Measurements from ENCODE around the gene CST3.

CST3 gene

GRCh38 chr20:23605867-23606651 lies 31.7 kb downstream of the CST3 start, which contains the start of gene CST9:
CST9 (minus strand) TSS chr20:23605917; CDS start chr20:23605864, 53 bp downstream.
- in situ Hi-C loops (cut with HindIII; ENCODE audit: low sequenced_read_pairs) = no loop called here

DNA sequence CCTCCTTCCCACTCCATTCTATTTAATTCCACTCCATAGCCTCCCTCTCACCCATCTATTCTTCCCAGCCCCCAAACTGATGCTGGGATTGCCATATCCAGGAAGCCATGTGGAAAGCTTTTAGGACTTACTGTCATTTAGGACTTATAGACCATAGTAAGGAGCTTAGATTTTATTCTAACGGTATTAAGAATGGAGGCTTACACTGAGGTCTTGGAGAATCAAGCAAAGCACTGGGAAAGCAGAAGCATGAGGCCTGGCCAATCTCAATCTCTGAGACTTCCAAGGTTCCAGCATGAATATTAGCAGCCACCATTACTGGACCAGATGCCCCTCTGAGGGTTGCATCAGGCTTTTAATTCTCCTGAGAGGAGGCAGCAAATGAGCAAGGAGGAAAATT lies 33.4 kb downstream of the CST3 start:
- in situ Hi-C loops (cut with HindIII; ENCODE audit: low sequenced_read_pairs) = no loop called here

- in situ Hi-C loops (cut with HindIII; ENCODE audit: low sequenced_read_pairs) = no loop called here
These were observed 34.4 kb downstream of the CST3 start for GRCh38 chr20:23603321-23603720.

DNA sequence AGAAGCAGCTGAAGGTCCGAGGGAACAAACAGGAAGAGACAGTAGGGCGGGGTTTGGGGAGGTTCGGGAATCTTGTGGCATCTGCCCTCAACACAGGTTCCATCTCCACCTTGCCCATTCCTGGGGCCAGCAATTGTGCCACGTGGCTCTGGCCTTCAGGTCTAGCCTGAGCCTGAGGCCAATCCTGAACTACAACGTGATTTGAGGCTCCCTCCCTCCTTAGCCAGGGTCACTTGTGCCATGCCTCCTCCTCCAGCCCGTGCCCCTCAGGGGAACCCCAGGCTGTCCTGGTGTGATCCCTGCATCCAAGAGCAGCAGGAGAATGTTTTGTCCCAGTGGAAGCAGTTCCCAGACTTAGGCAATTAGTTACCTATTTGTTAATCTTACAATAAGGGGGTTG lies 35.1 kb downstream of the CST3 start:
- in situ Hi-C loops (cut with HindIII; ENCODE audit: low sequenced_read_pairs) = no loop called here

- in situ Hi-C loops (cut with HindIII; ENCODE audit: low sequenced_read_pairs) = no loop called here
These were observed 35.5 kb downstream of the CST3 start for GRCh38 chr20:23602241-23602640.

GRCh38 chr20:23601715-23602114 lies 36.0 kb downstream of the CST3 start:
- in situ Hi-C loops (cut with HindIII; ENCODE audit: low sequenced_read_pairs) = no loop called here

- in situ Hi-C loops (cut with HindIII; ENCODE audit: low sequenced_read_pairs) = no loop called here
These were observed 39.3 kb downstream of the CST3 start for GRCh38 chr20:23598481-23598880.

- in situ Hi-C loops (cut with HindIII; ENCODE audit: low sequenced_read_pairs) = no loop called here
These were observed 41.0 kb downstream of the CST3 start for GRCh38 chr20:23596579-23597250.

DNA sequence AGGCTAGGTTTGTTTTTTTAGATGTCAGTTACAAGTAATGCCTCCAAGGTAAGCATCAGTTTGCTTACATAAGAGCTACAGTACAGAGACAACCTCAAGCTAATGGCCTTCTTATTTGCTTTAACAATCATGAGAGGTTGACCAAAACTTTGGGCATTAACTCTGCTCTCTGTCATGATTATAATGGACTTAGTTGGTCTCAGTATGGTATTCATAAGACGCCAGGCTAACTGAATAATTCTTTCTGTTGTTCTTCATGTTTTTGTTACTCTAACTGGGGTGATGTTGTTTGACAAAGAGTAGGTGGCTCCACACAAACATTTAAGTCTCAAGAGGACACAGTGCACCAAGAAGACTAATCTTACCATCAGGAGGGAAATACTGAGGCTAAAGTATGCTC lies 41.8 kb downstream of the CST3 start:
- in situ Hi-C loops (cut with HindIII; ENCODE audit: low sequenced_read_pairs) = no loop called here

GRCh38 chr20:23588434-23589403 lies 49.0 kb downstream of the CST3 start:
- in situ Hi-C loops (cut with HindIII; ENCODE audit: low sequenced_read_pairs) = no loop called here

DNA sequence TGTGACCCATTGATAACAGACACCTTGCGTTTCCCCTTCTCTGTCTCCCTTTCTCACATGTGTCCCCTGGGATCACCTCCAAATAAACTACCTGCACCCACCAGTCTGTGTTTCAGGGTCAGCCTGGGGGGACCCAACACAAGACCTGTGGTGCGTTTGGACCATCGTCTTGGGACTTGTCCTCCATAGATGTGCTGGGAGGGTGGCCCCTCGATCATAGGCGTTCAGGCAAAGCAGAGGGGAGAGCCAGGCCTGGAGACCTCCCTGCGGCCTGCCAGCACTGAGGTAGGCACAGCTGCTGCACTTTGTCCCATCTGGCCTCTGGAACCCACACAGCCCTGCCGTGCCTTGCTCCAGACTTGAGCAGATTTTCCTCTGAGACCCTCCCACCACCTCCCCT lies 50.1 kb downstream of the CST3 start:
- in situ Hi-C loops (cut with HindIII; ENCODE audit: low sequenced_read_pairs) = no loop called here

GRCh38 chr20:23586735-23587525 lies 50.8 kb downstream of the CST3 start:
- in situ Hi-C loops (cut with HindIII; ENCODE audit: low sequenced_read_pairs) = no loop called here

DNA sequence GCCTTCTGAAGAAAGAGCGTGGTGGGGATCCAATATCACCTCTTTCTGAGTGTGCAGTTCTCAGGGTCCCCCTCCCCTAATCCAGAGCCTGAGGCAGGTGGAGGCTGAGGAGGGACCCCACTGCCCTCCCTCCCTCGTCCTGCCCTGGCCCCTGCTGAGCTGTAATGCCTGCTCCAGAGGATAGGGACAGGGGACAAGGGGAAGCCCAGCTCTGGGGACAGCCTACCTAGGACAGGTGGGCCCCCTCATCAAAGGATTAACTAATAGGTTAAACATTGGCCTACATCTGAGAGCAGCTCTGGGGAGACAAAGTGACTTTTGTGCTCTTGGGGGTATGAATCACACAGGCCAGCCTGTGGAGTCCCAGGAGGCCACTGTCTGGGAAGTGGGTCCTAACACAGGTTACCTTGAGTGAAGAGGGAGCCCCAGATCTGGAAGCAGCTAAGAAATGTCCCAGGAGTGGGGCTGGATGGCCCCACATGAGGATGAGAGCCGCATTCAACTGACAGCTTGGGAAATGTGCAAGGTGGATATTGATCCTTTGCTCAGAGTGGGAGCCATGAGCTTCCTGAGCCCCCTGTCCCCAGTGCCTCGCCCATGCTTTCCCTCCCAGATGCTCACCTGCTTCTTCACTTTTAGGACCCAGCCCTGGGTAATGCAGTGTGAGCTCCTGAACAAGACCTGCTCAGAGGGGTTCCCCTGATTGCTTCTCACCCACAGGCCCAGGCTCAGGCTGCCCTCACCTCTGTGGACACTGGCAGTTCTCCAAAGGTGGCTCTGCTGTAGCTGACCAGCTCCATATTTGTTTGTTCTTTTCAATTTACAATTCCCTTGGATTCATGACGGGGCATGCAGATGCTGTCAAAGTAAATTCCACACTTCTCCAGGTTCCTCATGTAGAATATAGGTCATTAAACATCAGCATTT lies 51.7 kb downstream of the CST3 start:
- in situ Hi-C loops (cut with HindIII; ENCODE audit: low sequenced_read_pairs) = no loop called here

GRCh38 chr20:23585449-23585807 lies 52.3 kb downstream of the CST3 start:
- in situ Hi-C loops (cut with HindIII; ENCODE audit: low sequenced_read_pairs) = no loop called here

- in situ Hi-C loops (cut with HindIII; ENCODE audit: low sequenced_read_pairs) = no loop called here
These were observed 53.1 kb downstream of the CST3 start for GRCh38 chr20:23584434-23585199.
